Adrenal gland (tissue), 12 donors: ENCODE data around the gene COG1. TPM values are rescaled to one million over a fixed set of nuclear protein-coding genes. Genes with fewer than 3 reads are reported as not detected.

Source experiments
- DNase-seq, 7 donors: peaks; one replicate each; pipeline ENCODE4 v3.0.0-alpha.2; 2019 to 2020
- H3K27ac ChIP-seq, 5 donors: fragments of 200-600 bp; sonication (generic) in 4 of 5; 1 replicate in 3 of 5; 2 replicates in 2 of 5; pipeline versions ENCODE4 v1.5.1 to v1.8.0; 2016 to 2020; ENCODE audit warnings: mild to moderate bottlenecking in 1 of 5
- H3K27me3 ChIP-seq: fragments of 200-600 bp; 2 replicates; pipeline ENCODE4 v1.8.0; 2021
- H3K36me3 ChIP-seq, 2 donors: fragments of 200-600 bp; replicated peaks in 1 of 2; 1 replicate in 1 of 2; 2 replicates in 1 of 2; pipeline versions ENCODE4 v1.5.1 to v1.8.0; 2018 to 2022
- H3K4me1 ChIP-seq, 2 donors: fragments of 200-600 bp; replicated peaks in 1 of 2; 1 replicate in 1 of 2; 2 replicates in 1 of 2; pipeline versions ENCODE4 v1.5.1 to v1.8.0; 2018 to 2021
- H3K4me3 ChIP-seq, 4 donors: fragments of 200-600 bp; sonication (generic) in 3 of 4; one replicate each; pipeline ENCODE4 v1.5.1; 2016 to 2018
- H3K9me3 ChIP-seq, 3 donors: fragments of 200-600 bp; sonication (generic) in 1 of 3; replicated peaks in 1 of 3; 1 replicate in 2 of 3; 2 replicates in 1 of 3; pipeline versions ENCODE4 v1.5.1 to v1.8.0; 2016 to 2021
- POLR2A ChIP-seq, 2 donors: fragments of 450-650 bp; IDR thresholded peaks; one replicate each; pipeline ENCODE4 v1.6.1; 2017; ENCODE audit warnings: antibody characterized with exemption in 2 of 2, mild to moderate bottlenecking in 2 of 2, moderate library complexity in 1 of 2
- WGBS, 4 donors: extraction: QIAGEN DNeasy Blood & Tissue Kit in 2 of 4; methylation state at CpG; one replicate each; pipeline versions ENCODE4 v1.1.5 to v1.1.7; 2013 to 2017; 5-methylcytosine and 5-hydroxymethylcytosine counted together
- intact Hi-C, 2 donors: fragments of 100-400 bp; cut with DNase I; formaldehyde crosslinking; loops; one replicate each; pipeline versions ENCODE4 v1.14.1 to v1.15.0; 2022 to 2023
- polyA plus RNA-seq, 3 donors: library from polyadenylated mRNA; stranded (reverse); fragments of 200-250 nt in 2 of 3; fragments of 350-450 nt in 1 of 3; fragmentation: Illumina TruSeq in 1 of 3; extraction: RNeasy Lipid Tissue Mini Kit (QIAGEN cat#74804) in 1 of 3; gene quantifications; one replicate each; pipeline ENCODE4 v1.2.3, GENCODE V29; 2013 to 2014
- total RNA-seq, 9 donors: library from RNA; depleted of rRNA in 4 of 9; stranded (reverse); fragments of >200 nt in 4 of 9; fragments of 120-200 nt in 1 of 9; fragmentation: NEBNext Ultra II Directional in 1 of 9; extraction: Animal tissue kit (Norgen Biotek cat#: 25700) in 1 of 9; gene quantifications; one replicate each; pipeline versions ENCODE4 v1.1.0 to v1.2.4, GENCODE V29; 2013 to 2023
- TF ChIP-seq, protein P1 (sequence below), 6 experiments: fragments of 450-650 bp in 4 of 6; fragments of 200-600 bp in 2 of 6; sonication (generic) in 1 of 6; IDR thresholded peaks; 1 replicate in 5 of 6; 2 replicates in 1 of 6; pipeline versions ENCODE4 v1.5.1 to v1.8.0; 2016 to 2021; ENCODE audit warnings: antibody characterized with exemption in 6 of 6, mild to moderate bottlenecking in 2 of 6, moderate library complexity in 1 of 6
- donor health status: healthy with polysubstance abuse.
- donor health status: Bipolar disorder and iron deficiency.
- donor health status: DM: yes; HTN: yes; CAD: no.
- donor health status: DM: no; HTN: no; CAD: no.
- donor health status: DM: no; HTN: no; CAD: no.
- donor health status: DM: yes; HTN: yes; CAD: no.

The COG1 gene
- total and polyA plus RNA-seq, 12 donors = 23.6 to 63.2 (median 52.9) TPM

DNA sequence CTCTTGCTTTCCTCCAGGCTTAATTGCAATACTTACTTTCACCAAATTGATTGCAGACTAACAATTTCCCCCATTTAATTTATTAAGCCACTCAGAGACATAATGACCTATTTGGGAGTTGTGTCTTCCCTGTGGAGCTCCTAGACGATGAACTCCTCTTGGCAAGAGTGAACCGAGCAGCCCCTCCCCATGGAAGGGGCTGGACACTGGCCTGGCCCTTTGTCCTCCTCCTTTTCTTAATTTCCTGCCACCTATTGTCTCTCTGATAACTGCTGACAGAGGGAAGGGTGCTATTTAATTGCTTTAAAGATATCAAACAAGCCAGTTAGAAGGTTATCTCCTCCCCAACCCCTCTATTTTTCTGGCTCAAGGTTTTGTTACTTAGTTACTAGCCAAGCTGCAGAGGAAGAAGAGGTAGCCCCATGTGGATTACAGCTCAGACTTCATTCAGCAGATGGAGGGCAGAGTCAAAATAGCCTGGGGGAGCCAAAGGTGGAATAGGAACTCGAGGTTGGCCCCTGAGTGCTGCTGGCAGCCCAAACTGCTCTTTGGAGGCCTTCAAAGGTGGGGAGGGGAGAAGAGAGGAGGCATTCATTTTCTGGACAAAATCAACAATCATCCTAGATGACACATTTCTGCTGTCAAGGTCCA, 31.8 kb upstream of the COG1 start:
- no peak for DNase-seq
- no peak overlapping the region for H3K27ac ChIP-seq
- no peak overlapping the region for H3K4me3 ChIP-seq
- H3K4me1 ChIP-seq = no peaks in the 10 kb centered on the region
- intact Hi-C loops = no loop called here
- no peaks in the 10 kb centered on the region for H3K36me3 ChIP-seq
- no peak for TF ChIP-seq POLR2A (IDR thresholded peaks at IDR 0.05)
- TF ChIP-seq, protein P1, sequence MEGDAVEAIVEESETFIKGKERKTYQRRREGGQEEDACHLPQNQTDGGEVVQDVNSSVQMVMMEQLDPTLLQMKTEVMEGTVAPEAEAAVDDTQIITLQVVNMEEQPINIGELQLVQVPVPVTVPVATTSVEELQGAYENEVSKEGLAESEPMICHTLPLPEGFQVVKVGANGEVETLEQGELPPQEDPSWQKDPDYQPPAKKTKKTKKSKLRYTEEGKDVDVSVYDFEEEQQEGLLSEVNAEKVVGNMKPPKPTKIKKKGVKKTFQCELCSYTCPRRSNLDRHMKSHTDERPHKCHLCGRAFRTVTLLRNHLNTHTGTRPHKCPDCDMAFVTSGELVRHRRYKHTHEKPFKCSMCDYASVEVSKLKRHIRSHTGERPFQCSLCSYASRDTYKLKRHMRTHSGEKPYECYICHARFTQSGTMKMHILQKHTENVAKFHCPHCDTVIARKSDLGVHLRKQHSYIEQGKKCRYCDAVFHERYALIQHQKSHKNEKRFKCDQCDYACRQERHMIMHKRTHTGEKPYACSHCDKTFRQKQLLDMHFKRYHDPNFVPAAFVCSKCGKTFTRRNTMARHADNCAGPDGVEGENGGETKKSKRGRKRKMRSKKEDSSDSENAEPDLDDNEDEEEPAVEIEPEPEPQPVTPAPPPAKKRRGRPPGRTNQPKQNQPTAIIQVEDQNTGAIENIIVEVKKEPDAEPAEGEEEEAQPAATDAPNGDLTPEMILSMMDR (IDR thresholded peaks at IDR 0.05) = no peak
- peaks cover 9% of the 10 kb centered on the region for H3K27me3 ChIP-seq
- WGBS, 4 donors = 30 to 42% (median 39%) methylated on average over 2 to 3 of the region's 3 CpGs
- H3K9me3 ChIP-seq = no peaks in the 10 kb centered on the region

DNA sequence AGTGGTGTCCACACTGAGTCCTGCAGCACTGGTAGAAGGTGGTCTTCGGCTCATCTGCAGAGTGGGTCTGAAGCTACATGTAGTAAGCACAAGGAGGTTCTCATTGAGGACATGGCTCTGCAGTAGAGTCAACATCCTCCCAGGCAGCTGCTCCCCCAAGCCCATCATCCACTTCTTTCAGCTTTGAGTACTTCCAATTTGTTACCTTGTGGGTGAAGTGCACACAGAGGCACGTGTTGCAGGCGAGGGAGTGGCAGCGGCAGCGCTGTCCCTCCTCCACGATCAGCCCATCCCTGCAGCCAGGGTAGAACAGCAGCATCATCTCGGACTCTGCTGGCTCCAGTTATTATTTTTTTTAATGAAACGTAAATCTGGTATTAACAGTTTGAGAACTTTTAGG, 29.8 kb upstream of the COG1 start:
- H3K9me3 ChIP-seq = no peaks in the 10 kb centered on the region
- 53 to 69% (median 64%) methylated on average over 8 of the region's 8 CpGs for WGBS, 4 donors
- H3K36me3 ChIP-seq = no peaks in the 10 kb centered on the region
- no peak overlapping the region for H3K27ac ChIP-seq
- no peak for DNase-seq
- intact Hi-C loops = no loop called here
- no peaks in the 10 kb centered on the region for H3K4me1 ChIP-seq
- no peak overlapping the region for H3K4me3 ChIP-seq
- peaks cover 13% of the 10 kb centered on the region for H3K27me3 ChIP-seq
- no peak for TF ChIP-seq POLR2A (IDR thresholded peaks at IDR 0.05)
- TF ChIP-seq, protein P1 (IDR thresholded peaks at IDR 0.05) = no peak

DNA sequence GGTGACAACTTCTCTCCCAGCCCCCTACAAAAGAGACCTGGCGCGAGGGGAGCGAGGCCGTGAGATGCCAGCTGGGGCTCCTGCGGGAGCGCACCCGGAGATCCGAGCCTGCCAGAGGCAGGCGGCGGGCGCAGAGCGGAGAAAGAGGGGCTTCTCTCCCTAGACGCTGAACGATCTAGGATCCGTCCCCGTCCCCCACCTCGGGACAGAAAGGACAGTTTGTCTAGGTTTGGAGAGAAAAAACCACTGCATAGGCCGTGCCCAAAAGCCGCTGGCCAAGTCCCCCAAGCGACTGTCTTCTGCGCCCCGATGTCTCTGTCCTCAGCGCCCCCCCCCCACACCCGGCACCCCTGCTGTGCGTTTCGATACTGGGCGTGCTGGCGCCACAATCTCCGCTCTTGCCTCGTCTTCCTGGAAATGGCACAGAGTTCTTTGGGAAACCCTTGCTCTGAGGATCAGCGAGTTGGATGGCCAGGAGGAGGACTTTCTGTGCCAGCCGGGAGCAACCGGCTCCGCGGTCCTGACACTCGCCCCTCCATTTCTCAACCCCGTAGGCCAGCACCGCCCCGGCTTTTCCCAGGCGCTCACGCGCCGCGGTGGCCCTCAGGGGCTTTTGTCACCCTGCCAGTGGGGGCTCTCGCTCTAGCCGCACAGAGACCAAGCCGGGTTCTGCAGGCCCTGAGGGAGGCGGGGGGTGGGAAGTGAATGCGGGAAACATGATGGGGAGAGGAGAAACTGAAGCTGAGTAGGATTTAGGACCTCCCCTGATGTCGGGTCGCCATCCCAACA, 27.0 kb upstream of the COG1 start:
- intact Hi-C loops = no loop called here
- no peaks in the 10 kb centered on the region for H3K4me1 ChIP-seq
- no peak for DNase-seq
- peak overlapping the region in 1 of 4 donors; percentile 52 for H3K4me3 ChIP-seq
- no peaks in the 10 kb centered on the region for H3K36me3 ChIP-seq
- 0 to 4% (median 1%) methylated on average over 15 to 51 of the region's 51 CpGs for WGBS, 4 donors
- peak overlapping the region in 2 of 5 donors; percentile 57 to 82 for H3K27ac ChIP-seq
- TF ChIP-seq POLR2A (IDR thresholded peaks at IDR 0.05) = no peak
- TF ChIP-seq, protein P1 (IDR thresholded peaks at IDR 0.05) = no peak
- H3K9me3 ChIP-seq = no peaks in the 10 kb centered on the region
- peaks cover 13% of the 10 kb centered on the region for H3K27me3 ChIP-seq

DNA sequence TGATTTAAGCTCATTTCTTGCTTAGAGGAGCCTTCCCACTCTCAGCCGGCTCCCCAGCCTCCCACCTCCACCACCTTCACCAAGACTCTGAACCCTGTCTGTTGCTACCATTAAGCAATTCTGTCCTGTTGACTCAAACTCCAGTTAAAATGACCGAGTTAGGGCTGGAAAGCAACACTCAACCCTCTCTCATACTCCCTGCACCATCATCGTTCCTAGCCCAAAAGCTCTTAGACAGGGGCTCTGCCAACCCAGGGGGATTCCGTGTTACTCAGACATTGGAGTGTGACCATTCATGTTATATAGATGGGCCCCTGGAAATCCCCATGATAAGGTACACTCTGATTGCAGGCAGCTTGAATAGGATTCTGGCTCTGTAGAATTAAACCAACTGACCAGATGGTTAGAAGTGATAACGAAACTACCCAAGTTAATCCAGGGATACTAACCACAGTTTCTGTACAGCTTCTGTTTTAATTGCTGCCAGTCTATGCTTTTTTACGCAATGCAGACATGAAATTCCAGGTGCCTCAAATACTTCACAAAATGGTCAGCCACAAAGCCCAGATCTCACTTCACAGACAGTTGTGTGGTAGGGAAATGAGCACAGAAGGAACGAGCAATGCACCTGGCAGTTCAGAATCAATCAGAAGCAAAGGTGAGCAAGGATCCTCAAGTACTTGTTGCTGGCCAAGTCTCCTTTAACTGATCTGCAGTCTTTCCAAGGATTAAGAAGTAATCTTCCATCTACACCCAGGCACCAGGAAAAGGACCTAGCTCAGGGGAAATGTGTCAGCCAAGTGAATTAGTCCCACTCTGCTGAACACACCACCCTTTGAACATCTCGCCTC, 25.9 kb upstream of the COG1 start:
- H3K27me3 ChIP-seq = peaks cover 13% of the 10 kb centered on the region
- intact Hi-C loops = no loop called here
- no peak for DNase-seq

More for the DNA sequence above, 25.9 kb upstream of the COG1 start:
- H3K4me1 ChIP-seq = no peaks in the 10 kb centered on the region
- no peaks in the 10 kb centered on the region for H3K36me3 ChIP-seq
- H3K27ac ChIP-seq = peak overlapping the region in 1 of 5 donors; percentile 82
- H3K9me3 ChIP-seq = no peaks in the 10 kb centered on the region
- TF ChIP-seq, protein P1 (IDR thresholded peaks at IDR 0.05) = no peak
- no peak for TF ChIP-seq POLR2A (IDR thresholded peaks at IDR 0.05)
- 65 to 70% (median 69%) methylated on average over 7 to 8 of the region's 8 CpGs for WGBS, 4 donors
- H3K4me3 ChIP-seq = peak overlapping the region in 1 of 4 donors; percentile 52
